ENCODE results near the gene PPP1R37.

- TF ChIP-seq CTCF (IDR thresholded peaks at IDR 0.05): no peak
- TF ChIP-seq POLR2A (IDR thresholded peaks at IDR 0.05): no peak
Measured at GRCh38 chr19:45079911-45080370, 13.0 kb upstream of the PPP1R37 start.

Data from thyroid gland (tissue), 4 donors.